Adrenal gland (tissue), 12 donors: ENCODE results near the gene CLIC6. TPM values are rescaled to one million over a fixed set of nuclear protein-coding genes. Genes with fewer than 3 reads are reported as not detected.

Source experiments
- DNase-seq, 7 donors: peaks; one replicate each; pipeline ENCODE4 v3.0.0-alpha.2; 2019 to 2020
- H3K27ac ChIP-seq, 5 donors: fragments of 200-600 bp; sonication (generic) in 4 of 5; 1 replicate in 3 of 5; 2 replicates in 2 of 5; pipeline versions ENCODE4 v1.5.1 to v1.8.0; 2016 to 2020; ENCODE audit warnings: mild to moderate bottlenecking in 1 of 5
- H3K27me3 ChIP-seq: fragments of 200-600 bp; 2 replicates; pipeline ENCODE4 v1.8.0; 2021
- H3K36me3 ChIP-seq, 2 donors: fragments of 200-600 bp; replicated peaks in 1 of 2; 1 replicate in 1 of 2; 2 replicates in 1 of 2; pipeline versions ENCODE4 v1.5.1 to v1.8.0; 2018 to 2022
- H3K4me1 ChIP-seq, 2 donors: fragments of 200-600 bp; replicated peaks in 1 of 2; 1 replicate in 1 of 2; 2 replicates in 1 of 2; pipeline versions ENCODE4 v1.5.1 to v1.8.0; 2018 to 2021
- H3K4me3 ChIP-seq, 4 donors: fragments of 200-600 bp; sonication (generic) in 3 of 4; one replicate each; pipeline ENCODE4 v1.5.1; 2016 to 2018
- H3K9me3 ChIP-seq, 3 donors: fragments of 200-600 bp; sonication (generic) in 1 of 3; replicated peaks in 1 of 3; 1 replicate in 2 of 3; 2 replicates in 1 of 3; pipeline versions ENCODE4 v1.5.1 to v1.8.0; 2016 to 2021
- CTCF ChIP-seq, 6 experiments: fragments of 450-650 bp in 4 of 6; fragments of 200-600 bp in 2 of 6; sonication (generic) in 1 of 6; IDR thresholded peaks; 1 replicate in 5 of 6; 2 replicates in 1 of 6; pipeline versions ENCODE4 v1.5.1 to v1.8.0; 2016 to 2021; ENCODE audit warnings: antibody characterized with exemption in 6 of 6, mild to moderate bottlenecking in 2 of 6, moderate library complexity in 1 of 6
- POLR2A ChIP-seq, 2 donors: fragments of 450-650 bp; IDR thresholded peaks; one replicate each; pipeline ENCODE4 v1.6.1; 2017; ENCODE audit warnings: antibody characterized with exemption in 2 of 2, mild to moderate bottlenecking in 2 of 2, moderate library complexity in 1 of 2
- WGBS, 4 donors: extraction: QIAGEN DNeasy Blood & Tissue Kit in 2 of 4; methylation state at CpG; one replicate each; pipeline versions ENCODE4 v1.1.5 to v1.1.7; 2013 to 2017; 5-methylcytosine and 5-hydroxymethylcytosine counted together
- intact Hi-C, 2 donors: fragments of 100-400 bp; cut with DNase I; formaldehyde crosslinking; loops; one replicate each; pipeline versions ENCODE4 v1.14.1 to v1.15.0; 2022 to 2023
- polyA plus RNA-seq, 3 donors: library from polyadenylated mRNA; stranded (reverse); fragments of 200-250 nt in 2 of 3; fragments of 350-450 nt in 1 of 3; fragmentation: Illumina TruSeq in 1 of 3; extraction: RNeasy Lipid Tissue Mini Kit (QIAGEN cat#74804) in 1 of 3; gene quantifications; one replicate each; pipeline ENCODE4 v1.2.3, GENCODE V29; 2013 to 2014
- total RNA-seq, 9 donors: library from RNA; depleted of rRNA in 4 of 9; stranded (reverse); fragments of >200 nt in 4 of 9; fragments of 120-200 nt in 1 of 9; fragmentation: NEBNext Ultra II Directional in 1 of 9; extraction: Animal tissue kit (Norgen Biotek cat#: 25700) in 1 of 9; gene quantifications; one replicate each; pipeline versions ENCODE4 v1.1.0 to v1.2.4, GENCODE V29; 2013 to 2023
- donor health status: healthy with polysubstance abuse.
- donor health status: Bipolar disorder and iron deficiency.
- donor health status: DM: yes; HTN: yes; CAD: no.
- donor health status: DM: no; HTN: no; CAD: no.
- donor health status: DM: no; HTN: no; CAD: no.
- donor health status: DM: yes; HTN: yes; CAD: no.

The CLIC6 gene
- total and polyA plus RNA-seq, 12 donors: 0.07 to 0.41 (median 0.24) TPM; not detected in 5

- Histone ChIP-seq H3K4me1 (no peaks in the 10 kb centered on the region), H3K36me3 (no peaks in the 10 kb centered on the region), H3K27me3 (peaks cover 2% of the 10 kb centered on the region), H3K9me3 (peaks cover 0 to 5% (median 0%) of the 10 kb centered on the region in 3 donors), H3K4me3 (no peak overlapping the region), H3K27ac (no peak overlapping the region)
- 68 to 78% (median 75%) methylated on average over 3 to 6 of the region's 6 CpGs for WGBS, 4 donors
- intact Hi-C loops: no loop called here
- no peak for DNase-seq
- TF ChIP-seq CTCF (IDR thresholded peaks at IDR 0.05) (no peak), POLR2A (IDR thresholded peaks at IDR 0.05) (no peak)
These were observed 20.0 kb upstream of the CLIC6 start for GRCh38 chr21:34648739-34649297.

- DNase-seq: no peak
- Histone ChIP-seq H3K27ac (no peak overlapping the region), H3K9me3 (peaks cover 0 to 5% (median 0%) of the 10 kb centered on the region in 3 donors), H3K4me3 (no peak overlapping the region), H3K36me3 (no peaks in the 10 kb centered on the region), H3K4me1 (no peaks in the 10 kb centered on the region), H3K27me3 (peaks cover 3% of the 10 kb centered on the region)
- WGBS, 4 donors: 78 to 87% (median 85%) methylated on average over 3 of the region's 3 CpGs
- intact Hi-C loops: no loop called here
- TF ChIP-seq POLR2A (IDR thresholded peaks at IDR 0.05): no peak
- no peak for TF ChIP-seq CTCF (IDR thresholded peaks at IDR 0.05)
These were observed 19.4 kb upstream of the CLIC6 start for GRCh38 chr21:34649400-34649799.

- H3K9me3 ChIP-seq: peaks cover 0 to 5% (median 0%) of the 10 kb centered on the region in 3 donors
- intact Hi-C loops: no loop called here
- peaks cover 3% of the 10 kb centered on the region for H3K27me3 ChIP-seq
- H3K27ac ChIP-seq: no peak overlapping the region
- no peaks in the 10 kb centered on the region for H3K4me1 ChIP-seq
- no peak for TF ChIP-seq CTCF (IDR thresholded peaks at IDR 0.05)
- no peak for TF ChIP-seq POLR2A (IDR thresholded peaks at IDR 0.05)
- 6 to 33% (median 20%) methylated on average over 1 of the region's 1 CpG for WGBS, 4 donors
- no peaks in the 10 kb centered on the region for H3K36me3 ChIP-seq
- no peak for DNase-seq
- H3K4me3 ChIP-seq: no peak overlapping the region
These were observed 17.8 kb upstream of the CLIC6 start for GRCh38 chr21:34650861-34651431.

GRCh38 chr21:34651642-34652041 lies 17.2 kb upstream of the CLIC6 start:
- peaks cover 3% of the 10 kb centered on the region for H3K27me3 ChIP-seq
- no peak for DNase-seq
- 62 to 76% (median 66%) methylated on average over 1 of the region's 1 CpG for WGBS, 4 donors

More at GRCh38 chr21:34651642-34652041, 17.2 kb upstream of the CLIC6 start:
- Histone ChIP-seq H3K36me3 (no peaks in the 10 kb centered on the region), H3K27ac (no peak overlapping the region), H3K9me3 (peaks cover 0 to 5% (median 0%) of the 10 kb centered on the region in 3 donors), H3K4me3 (no peak overlapping the region), H3K4me1 (no peaks in the 10 kb centered on the region)
- TF ChIP-seq POLR2A (IDR thresholded peaks at IDR 0.05): no peak
- TF ChIP-seq CTCF (IDR thresholded peaks at IDR 0.05): no peak
- intact Hi-C loops: no loop called here
